Mesodermal cell (in vitro differentiated cells): ENCODE measurements around the gene KDM1B.
"Not testable (repeated sequence)": the region's sequence is repeated elsewhere in the genome, so short reads cannot be mapped to it uniquely, and the experiment has no call there.

Source experiments
- H3K27ac ChIP-seq: 2 replicates; pipeline ENCODE4 v1.7.0; 2013; ENCODE audit warnings: mild to moderate bottlenecking, low read depth, low read length, moderate library complexity; ENCODE audit not compliant: severe bottlenecking
- H3K36me3 ChIP-seq: 2 replicates; pipeline ENCODE4 v1.7.1; 2013; ENCODE audit warnings: mild to moderate bottlenecking, low read length, moderate library complexity; ENCODE audit not compliant: control insufficient read depth, insufficient read depth
- H3K4me1 ChIP-seq: one replicate; pipeline ENCODE4 v1.7.1; 2013; ENCODE audit warnings: mild to moderate bottlenecking, low read length; ENCODE audit not compliant: insufficient read depth, control insufficient read depth, poor library complexity, severe bottlenecking
- H3K4me3 ChIP-seq: 2 replicates; pipeline ENCODE4 v1.7.0; 2013; ENCODE audit warnings: low read length, control low read depth, mild to moderate bottlenecking; ENCODE audit not compliant: insufficient read depth, poor library complexity, severe bottlenecking; ENCODE audit errors: extremely low read depth
- H3K9me3 ChIP-seq: 2 replicates; pipeline ENCODE4 v1.7.1; 2013; ENCODE audit warnings: mild to moderate bottlenecking, low read length, moderate library complexity; ENCODE audit not compliant: control insufficient read depth
- WGBS, 2 experiments: methylation state at CpG; one replicate each; pipeline ENCODE4 v1.1.5; 2013; ENCODE audit warnings: missing lambda C conversion rate in 2 of 2; ENCODE audit not compliant: insufficient coverage in 2 of 2; 5-methylcytosine and 5-hydroxymethylcytosine counted together

Gene KDM1B

GRCh38 chr6:18171871-18172270 lies 16.6 kb downstream of the KDM1B start:
- 100% methylated on average over 1 of the region's 7 CpGs; no CpG with 5 or more reads in 1 of the 2 experiments for WGBS, 2 experiments
- Histone ChIP-seq H3K36me3 (peaks cover 24% of the 10 kb centered on the region), H3K27ac (no peak overlapping the region), H3K4me1 (no peaks in the 10 kb centered on the region), H3K4me3 (no peak overlapping the region), H3K9me3 (no peaks in the 10 kb centered on the region)

- not testable (repeated sequence) for H3K4me3 ChIP-seq
Measured at GRCh38 chr6:18176198-18176597, 21.0 kb downstream of the KDM1B start.

GRCh38 chr6:18177286-18177965 lies 22.2 kb downstream of the KDM1B start:
- no peak overlapping the region for H3K4me3 ChIP-seq

More at GRCh38 chr6:18176198-18176597, 21.0 kb downstream of the KDM1B start:
- H3K4me1 ChIP-seq, H3K36me3 ChIP-seq, H3K9me3 ChIP-seq, H3K27ac ChIP-seq: not testable (repeated sequence)
- WGBS, 2 experiments: 80 to 100% methylated on average over 2 to 3 of the region's 4 CpGs

GRCh38 chr6:18178960-18179615 lies 23.9 kb downstream of the KDM1B start:
- WGBS, 2 experiments: 100% methylated on average over 1 of the region's 3 CpGs; no CpG with 5 or more reads in 1 of the 2 experiments
- Histone ChIP-seq H3K36me3 (peaks cover 6% of the 10 kb centered on the region), H3K9me3 (no peaks in the 10 kb centered on the region), H3K4me3 (no peak overlapping the region), H3K4me1 (no peaks in the 10 kb centered on the region), H3K27ac (no peak overlapping the region)

More at GRCh38 chr6:18177286-18177965, 22.2 kb downstream of the KDM1B start:
- Histone ChIP-seq H3K9me3 (no peaks in the 10 kb centered on the region), H3K4me1 (no peaks in the 10 kb centered on the region), H3K36me3 (peaks cover 6% of the 10 kb centered on the region), H3K27ac (no peak overlapping the region)
- 73 to 100% methylated on average over 2 of the region's 4 CpGs for WGBS, 2 experiments

- 84 to 100% methylated on average over 3 to 5 of the region's 5 CpGs for WGBS, 2 experiments
- Histone ChIP-seq H3K27ac (no peak overlapping the region), H3K4me1 (no peaks in the 10 kb centered on the region), H3K36me3 (no peaks in the 10 kb centered on the region), H3K9me3 (no peaks in the 10 kb centered on the region), H3K4me3 (no peak overlapping the region)
Measured at GRCh38 chr6:18179770-18180356, 24.6 kb downstream of the KDM1B start.

GRCh38 chr6:18182568-18182967 lies 27.3 kb downstream of the KDM1B start:
- no peak overlapping the region for H3K4me3 ChIP-seq
- H3K4me1 ChIP-seq: no peaks in the 10 kb centered on the region
- no peak overlapping the region for H3K27ac ChIP-seq
- no peaks in the 10 kb centered on the region for H3K36me3 ChIP-seq
- 80 to 100% methylated on average over 1 to 2 of the region's 4 CpGs for WGBS, 2 experiments
- H3K9me3 ChIP-seq: no peaks in the 10 kb centered on the region

GRCh38 chr6:18183766-18184165 lies 28.5 kb downstream of the KDM1B start:
- no peaks in the 10 kb centered on the region for H3K9me3 ChIP-seq
- no peaks in the 10 kb centered on the region for H3K36me3 ChIP-seq
- no peaks in the 10 kb centered on the region for H3K4me1 ChIP-seq
- no peak overlapping the region for H3K27ac ChIP-seq
- WGBS, 2 experiments: 86 to 93% methylated on average over 3 of the region's 4 CpGs
- no peak overlapping the region for H3K4me3 ChIP-seq

- Histone ChIP-seq H3K9me3 (no peaks in the 10 kb centered on the region), H3K27ac (no peak overlapping the region), H3K36me3 (no peaks in the 10 kb centered on the region), H3K4me3 (no peak overlapping the region), H3K4me1 (no peaks in the 10 kb centered on the region)
- WGBS, 2 experiments: no CpG with 5 or more reads among the region's 1 CpG
Measured at GRCh38 chr6:18185624-18186023, 30.4 kb downstream of the KDM1B start.

GRCh38 chr6:18186033-18186432 lies 30.8 kb downstream of the KDM1B start:
- Histone ChIP-seq H3K9me3 (no peaks in the 10 kb centered on the region), H3K36me3 (no peaks in the 10 kb centered on the region), H3K4me1 (no peaks in the 10 kb centered on the region), H3K4me3 (no peak overlapping the region), H3K27ac (peak overlapping the region; percentile 2)
- WGBS, 2 experiments: 40 to 50% methylated on average over 2 of the region's 2 CpGs

GRCh38 chr6:18186540-18187250 lies 31.5 kb downstream of the KDM1B start:
- WGBS, 2 experiments: 68 to 71% methylated on average over 2 to 3 of the region's 4 CpGs
- Histone ChIP-seq H3K9me3 (no peaks in the 10 kb centered on the region), H3K27ac (no peak overlapping the region), H3K4me3 (no peak overlapping the region), H3K4me1 (no peaks in the 10 kb centered on the region), H3K36me3 (no peaks in the 10 kb centered on the region)
